T-helper 1 cell treated with Interleukin-12 subunit alpha and Interleukin-12 subunit beta and Interleukin-4 antibody, amounts not matched to agents 30 ng/mL and 1 ng/mL, for 36 hours (primary cell): Measurements from ENCODE around the gene FAM20B. TPM values are rescaled to one million over a fixed set of nuclear protein-coding genes. Genes with fewer than 3 reads are reported as not detected.

Experiments used
- intact Hi-C: fragments of 100-400 bp; cut with micrococcal nuclease; formaldehyde crosslinking; loops from one replicate; pipeline ENCODE4 v1.15.1; 2024
- total RNA-seq: library from RNA; stranded (reverse); gene quantifications from 2 replicates; pipeline ENCODE4 v1.2.3, GENCODE V29; 2022

FAM20B gene
- total RNA-seq, 1 donor from 2014 or later = 22.7 TPM

DNA sequence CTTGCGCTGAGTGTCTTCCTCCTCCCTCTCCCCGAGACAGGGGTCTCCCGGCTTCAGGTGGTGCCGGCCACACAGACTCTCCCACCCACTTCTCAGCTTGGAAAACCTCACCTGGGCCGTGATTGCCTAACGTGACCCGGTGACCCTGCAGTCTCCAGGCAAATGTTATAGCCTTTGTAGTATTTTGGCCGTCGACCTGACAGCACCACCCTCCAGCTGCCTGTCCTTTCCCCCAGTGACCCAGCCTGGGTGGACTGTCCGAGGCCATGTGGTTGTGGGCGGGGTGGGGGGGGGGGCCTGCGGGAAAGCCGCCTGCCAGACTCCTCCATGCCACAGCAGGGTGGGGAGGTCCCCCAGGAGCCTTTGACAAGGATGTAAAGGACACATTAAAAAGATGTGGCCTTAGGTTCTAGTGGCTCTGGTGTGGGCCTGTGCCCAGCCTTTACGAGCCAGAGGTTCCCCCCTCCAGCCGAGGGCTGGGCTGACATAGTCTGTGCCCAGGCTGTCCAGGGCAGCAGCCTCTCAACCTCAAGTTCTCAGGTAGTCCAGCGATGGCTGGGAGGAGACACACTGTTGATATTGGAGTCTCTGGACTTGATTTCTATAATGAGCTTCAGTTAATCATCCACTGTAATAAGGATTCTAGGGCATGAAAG, 64.3 kb downstream of the FAM20B start:
- intact Hi-C loops = no loop called here

DNA sequence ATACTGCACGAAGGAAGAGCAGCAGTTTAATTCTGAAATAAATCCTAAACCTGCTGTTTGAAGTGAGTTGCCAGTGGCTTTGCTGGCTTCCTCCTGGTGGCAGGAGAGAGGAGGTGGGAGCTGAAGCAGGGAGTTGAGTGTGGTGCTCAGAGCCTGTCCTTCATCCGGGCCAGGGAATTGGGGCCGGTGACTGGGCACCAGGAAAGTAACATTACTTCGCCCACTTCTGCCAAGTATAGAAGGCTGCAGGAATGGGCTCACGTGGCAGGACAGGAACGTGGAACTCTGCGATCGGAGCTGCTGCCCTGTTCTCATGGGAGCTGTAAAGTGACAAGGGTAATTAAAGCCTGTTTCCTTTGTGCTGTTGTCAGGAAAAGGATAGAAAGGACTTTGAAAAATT, 64.8 kb downstream of the FAM20B start:
- intact Hi-C loops = no loop called here

DNA sequence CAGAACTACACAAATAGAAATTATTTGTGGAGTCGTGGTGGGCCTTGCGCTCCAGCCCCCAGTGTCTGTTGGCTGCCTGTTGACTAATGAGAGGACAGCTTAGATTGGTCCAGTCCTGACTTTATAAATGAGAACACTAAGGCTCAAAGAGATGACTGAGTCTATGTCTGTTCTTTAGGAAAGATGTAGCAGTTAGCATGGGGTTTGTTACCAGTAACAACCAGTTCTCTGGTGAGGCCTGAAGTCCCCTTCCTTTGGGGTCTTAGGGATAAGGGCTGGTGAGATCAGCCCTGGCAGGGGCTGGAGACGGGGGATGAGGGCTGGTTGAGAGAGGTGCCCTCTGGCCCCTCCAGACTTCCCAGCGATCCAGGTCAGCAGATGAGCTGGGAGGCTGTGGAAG, 65.2 kb downstream of the FAM20B start:
- intact Hi-C loops = no loop called here

DNA sequence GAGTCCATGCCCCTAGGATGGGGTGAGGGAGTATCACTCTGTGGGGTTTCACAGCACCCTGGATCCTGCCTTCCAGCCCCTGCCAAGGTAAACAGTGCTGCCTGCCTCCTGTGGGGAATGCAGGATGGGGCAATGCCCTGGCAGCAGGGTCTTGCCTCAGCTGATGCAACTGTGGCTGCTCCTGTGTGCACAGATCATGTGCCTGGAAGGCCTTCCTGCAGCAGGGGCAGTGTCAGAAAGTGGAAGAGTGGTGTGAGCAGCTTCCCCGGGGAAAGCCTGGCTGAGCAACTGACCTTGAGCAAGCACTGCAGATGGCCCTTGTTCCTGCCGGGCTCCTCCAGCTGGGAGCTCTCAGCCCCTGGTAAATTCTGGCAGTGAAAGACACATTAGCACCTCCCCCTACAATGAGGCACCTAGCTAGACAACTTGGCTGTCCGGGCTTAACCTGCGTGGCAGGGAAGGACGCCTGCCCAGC, 66.0 kb downstream of the FAM20B start:
- intact Hi-C loops = no loop called here

DNA sequence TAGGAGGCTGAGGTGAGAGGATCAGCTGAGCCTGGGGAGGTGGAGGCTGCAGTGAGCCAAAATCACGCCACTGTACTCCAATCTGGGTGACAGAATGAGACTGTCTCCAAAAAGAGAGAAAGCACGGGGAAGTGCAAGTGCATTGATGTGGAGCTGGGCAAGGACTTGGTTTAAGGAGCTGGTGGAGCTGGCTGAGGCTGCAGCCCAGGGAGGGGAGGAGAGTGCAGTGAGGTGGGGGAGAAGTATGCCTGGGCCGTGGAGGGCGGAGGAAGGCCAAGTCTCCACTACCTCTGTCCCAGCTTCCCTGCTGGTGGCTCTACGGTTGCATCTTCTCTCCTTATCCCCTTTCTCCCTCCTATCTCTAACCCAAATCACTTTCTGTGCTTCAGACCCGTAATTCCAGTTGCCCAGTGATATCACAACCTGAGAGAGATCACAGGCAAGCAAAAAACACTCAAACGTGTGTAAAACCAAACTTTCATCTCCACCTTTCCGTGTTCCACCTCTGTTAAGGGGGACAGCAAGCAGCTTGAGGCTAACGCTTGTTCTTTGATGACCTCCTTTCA, 67.3 kb downstream of the FAM20B start:
- intact Hi-C loops = no loop called here

DNA sequence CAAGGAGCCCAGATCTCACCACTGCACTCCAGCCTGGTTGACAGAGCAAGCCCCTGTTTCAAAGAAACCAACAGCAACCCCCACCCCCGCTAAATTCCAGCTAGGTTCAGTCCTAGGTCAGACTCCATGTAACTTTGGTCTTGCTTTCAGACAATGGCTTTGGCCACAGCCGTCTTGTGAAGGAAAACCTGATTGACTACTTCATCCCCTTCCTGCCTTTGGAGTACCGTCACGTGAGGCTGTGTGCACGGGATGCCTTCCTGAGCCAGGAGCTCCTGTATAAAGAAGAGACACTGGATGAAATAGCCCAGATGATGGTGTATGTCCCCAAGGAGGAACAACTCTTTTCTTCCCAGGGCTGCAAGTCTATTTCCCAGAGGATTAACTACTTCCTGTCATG, 69.1 kb downstream of the FAM20B start:
- intact Hi-C loops = no loop called here

DNA sequence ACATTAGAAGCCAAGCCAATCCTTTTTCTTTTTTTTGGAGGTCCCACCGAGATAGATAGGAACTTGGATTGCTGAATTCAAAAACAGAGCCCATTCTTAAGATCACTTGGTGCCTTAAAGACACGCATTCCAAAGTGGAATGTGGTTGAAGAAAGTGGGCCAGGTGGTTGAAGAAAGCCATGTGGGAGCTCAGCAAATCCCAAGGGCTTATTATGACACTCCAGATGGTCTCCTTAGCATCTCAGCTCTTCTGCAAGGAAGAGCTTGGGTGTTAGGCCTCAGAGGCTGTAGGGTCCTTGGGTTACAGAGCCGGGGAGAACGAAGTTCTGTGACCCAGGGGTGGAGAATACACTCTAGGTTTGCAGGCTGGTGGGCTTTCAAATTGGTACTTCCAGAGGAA, 69.7 kb downstream of the FAM20B start:
- intact Hi-C loops = no loop called here

DNA sequence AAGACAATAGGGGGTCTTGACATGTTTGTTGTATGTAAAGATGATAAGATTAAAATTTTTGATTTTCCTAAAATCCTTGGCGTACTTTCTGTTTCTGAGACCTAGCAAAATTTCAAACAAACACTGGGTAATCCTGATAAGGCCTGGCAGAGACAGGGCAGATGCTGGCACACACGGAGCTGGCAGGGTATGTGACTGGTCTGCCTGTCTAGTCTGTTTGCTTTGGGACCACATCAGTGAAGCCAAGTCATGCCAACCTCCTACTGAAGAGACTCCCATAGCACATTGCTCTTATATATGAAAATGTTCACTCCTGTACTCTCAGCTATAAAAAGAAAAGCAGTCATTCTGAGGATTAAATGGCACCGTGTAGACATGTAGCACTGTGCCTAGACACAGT, 70.2 kb downstream of the FAM20B start:
- intact Hi-C loops = no loop called here

DNA sequence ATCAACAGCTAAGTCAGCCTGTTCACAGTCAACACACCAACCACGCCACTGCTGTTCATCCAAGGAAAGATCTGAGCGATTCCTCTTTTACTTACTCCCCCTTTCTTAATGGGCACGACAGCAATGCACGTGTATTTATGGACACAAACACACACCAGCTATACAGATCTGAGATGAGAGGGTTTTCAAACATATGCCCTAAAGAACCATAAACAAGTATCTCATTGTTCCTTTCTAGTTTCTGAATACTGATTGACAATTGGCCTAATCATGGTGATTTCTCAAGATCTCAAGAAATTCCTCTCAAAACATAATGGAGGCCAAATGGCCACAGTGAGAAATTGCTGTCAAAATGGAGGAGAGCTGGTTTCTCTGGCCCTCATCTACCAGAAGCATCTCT, 74.2 kb downstream of the FAM20B start:
- intact Hi-C loops = no loop called here

DNA sequence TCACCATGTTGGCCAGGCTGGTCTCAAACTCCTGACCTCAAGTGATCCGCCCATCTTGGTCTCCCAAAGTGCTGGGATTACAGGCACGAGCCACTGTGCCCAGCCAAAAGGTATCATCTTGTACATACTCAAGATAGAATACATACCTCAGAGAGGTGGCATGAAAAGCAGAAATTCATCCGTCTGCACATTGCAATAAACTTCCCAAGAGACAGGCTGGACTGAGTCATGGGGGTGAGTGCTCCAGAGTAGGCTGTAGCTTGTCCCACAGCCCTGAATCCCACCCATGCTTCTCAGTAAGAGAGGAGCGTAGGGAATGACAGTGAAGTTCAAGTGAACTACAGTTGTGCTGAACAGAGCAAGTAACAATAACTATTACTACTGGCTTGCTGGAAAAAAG, 75.9 kb downstream of the FAM20B start:
- intact Hi-C loops = no loop called here

DNA sequence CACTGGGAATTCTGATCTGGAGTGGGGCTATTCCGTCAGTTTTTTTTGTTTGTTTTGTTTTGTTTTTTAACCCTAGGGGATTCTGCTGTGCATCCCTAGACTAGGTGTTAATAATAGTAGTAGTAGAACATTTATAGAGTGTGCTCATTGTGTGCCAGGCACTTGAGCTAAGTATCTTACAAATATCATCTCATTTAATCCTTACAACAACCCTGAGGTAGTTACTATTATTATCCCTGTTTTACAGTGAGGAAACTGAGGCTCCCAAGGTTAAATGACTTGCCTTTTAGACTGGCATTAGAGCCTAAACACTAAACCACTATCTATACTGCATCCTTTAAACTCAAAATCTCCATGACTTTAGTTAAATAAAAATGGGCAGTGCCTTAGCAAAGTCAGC, 78.3 kb downstream of the FAM20B start:
- intact Hi-C loops = no loop called here

DNA sequence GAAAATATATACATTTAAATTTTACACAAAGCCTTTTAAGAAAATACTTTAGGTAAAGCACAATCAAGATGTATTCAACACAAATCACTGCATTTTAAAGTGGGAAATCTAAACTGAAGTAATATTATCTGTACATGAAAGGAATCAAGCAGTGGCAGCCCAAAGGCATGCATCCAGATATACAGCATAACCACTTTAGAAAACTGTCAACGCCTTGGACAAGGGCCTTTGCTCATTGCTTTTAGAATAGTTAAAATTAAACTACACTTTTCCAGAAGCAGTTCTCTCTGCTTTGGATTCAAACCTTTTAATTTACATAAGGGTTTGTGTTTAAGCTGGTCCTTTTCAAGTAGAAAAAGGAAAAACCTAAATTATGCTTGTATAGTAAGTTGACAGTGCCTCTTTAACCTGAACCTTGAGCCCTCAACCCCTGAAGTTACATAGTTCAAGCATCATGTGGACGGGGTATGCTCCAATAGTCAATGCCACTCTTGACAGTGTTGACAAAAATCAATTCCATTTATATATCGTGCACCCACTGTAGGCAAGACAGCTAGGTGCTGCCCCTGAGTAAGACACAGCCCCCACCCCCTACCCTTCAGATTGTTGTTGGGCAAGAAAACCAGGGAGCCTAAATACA, 79.0 kb downstream of the FAM20B start:
- intact Hi-C loops = no loop called here

DNA sequence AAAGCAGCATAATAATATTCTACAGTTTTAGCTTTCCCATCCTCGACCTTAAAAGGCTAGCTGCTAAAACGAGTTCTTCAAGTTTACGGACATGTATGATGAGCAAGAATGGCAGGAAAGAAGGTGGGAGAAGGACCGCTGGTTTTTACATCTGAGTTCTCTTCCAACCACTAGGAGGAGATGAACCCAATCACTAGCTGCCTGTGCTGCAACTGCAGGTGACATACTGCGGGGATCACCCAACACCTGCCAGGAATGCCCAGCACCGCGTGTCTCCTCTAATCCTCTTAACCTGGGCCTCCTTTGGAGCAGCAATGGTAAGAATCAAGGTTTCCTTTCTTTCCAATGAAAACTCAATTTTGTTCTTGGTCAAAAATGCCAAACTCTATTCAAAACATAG, 79.7 kb downstream of the FAM20B start:
- intact Hi-C loops = no loop called here

DNA sequence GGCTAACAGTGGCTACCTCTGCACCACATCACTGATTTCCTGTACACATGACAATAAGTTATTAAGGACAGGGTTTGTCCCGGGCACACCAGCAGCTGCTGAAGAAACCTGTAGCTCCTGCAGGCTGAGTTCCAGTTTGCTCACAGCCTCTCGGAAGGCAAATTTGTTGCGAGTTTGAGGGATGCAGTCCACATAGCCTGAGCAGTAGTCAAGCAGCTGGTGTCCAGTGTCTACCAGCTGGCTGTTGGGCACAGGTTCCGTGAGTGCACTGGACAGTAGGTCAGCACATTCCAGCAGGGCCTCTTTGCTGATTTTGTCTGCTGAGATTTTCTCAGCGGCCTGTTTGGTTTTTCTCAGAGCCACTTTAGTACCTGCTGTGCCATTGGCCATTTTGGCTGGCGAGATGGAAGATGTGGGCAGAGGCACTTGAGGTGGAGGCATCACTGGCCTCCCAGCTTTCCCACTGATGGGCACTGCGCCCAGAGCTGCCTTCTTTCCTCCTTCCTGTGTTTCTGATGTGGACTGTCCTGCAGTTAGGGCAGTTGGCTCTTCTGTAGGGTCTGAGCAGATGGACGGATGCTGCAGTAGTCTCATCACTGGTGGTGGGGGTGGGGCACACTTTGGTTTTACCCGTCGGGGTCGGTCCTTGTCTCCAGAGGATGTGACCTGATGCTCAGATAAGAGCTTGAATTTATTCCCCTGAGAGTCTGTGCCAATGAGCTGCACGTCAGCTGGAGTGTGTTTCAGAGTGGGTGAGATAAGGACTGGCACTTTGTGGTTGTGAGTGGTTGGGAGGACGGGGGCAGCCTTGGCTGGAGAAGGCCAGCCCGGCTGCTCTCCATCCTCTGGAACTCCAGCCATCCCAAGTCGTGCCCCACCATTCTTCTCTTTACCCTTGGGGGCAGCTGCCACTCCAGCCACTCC, 82.3 kb downstream of the FAM20B start:
- intact Hi-C loops = no loop called here

DNA sequence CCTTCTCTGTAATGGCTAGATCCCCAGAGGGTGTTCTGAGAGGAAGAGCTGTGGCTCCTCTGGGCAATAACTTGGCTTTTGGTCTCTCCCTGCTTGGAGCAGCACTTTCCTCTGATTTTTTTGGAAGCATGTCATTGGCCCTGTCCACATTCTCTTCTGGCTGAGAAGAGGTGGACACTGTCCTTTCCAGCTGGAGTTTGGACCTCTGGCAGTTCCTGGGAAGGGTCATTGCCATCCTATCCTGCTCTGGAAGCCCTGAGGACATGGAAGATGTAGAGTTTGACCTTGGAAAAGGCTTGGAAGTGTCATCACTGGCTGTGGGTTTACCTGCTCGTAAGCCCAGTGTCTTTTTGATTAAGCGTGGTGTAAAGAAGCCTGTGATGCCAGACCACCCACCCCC, 83.0 kb downstream of the FAM20B start:
- intact Hi-C loops = no loop called here

DNA sequence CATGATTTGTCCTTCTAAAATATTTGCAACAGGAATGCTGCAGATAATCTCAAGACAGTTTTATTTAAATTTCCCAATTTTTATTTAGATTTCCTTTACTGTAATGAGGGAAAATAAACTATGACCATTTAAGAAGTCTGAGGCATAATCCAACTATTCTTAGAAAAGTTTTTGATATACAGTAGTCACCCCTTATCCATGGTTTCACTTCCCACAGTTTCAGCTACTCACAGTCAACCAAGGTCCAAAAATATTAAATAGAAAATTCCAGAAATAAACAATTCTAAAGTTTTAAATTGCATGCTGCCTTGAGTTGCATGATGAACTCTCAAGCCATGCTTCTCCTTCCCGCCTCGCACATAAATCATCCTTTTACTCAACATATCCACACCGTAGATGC, 89.5 kb downstream of the FAM20B start:
- intact Hi-C loops = no loop called here

DNA sequence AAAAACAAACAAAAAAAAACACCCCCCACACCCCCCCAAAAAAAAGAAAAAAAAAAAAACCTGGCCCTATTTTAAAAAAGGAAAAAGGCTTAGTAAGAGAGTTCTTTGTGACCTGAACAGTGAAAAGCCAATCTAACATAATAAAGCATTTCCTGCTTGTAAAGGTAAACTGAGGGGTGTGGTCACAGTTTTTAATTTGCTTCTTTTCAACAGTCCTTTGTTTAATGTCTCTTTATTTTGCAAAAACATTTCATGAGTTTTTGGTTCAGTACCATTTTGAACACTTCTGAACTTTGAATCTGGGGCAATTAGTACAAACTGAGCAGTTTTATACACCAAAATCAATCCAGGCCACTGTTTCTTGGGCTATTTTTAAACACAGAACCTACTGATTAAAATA, 93.8 kb downstream of the FAM20B start:
- intact Hi-C loops = no loop called here

DNA sequence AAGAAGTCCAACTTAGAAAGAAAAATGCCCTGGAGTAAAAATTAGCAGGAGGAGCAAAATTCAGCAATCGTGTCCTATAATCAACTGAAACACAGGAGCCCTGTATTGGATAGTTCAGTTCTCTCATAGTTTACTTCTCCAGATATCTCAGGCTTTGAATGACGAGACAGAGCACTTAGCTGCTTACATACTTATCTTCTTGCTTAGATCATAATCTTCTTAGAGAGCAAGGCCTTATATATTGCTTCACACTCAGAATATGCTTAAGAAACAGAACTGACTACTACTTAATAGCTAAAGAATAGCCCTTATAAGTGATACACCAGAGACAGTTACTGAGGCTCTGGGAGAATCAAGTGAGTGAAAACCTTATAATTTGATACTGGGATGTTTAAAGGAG, 95.0 kb downstream of the FAM20B start:
- intact Hi-C loops = loop anchor here (1.0 to 2.0 kb wide), 6 partner anchors 9 to 249 kb away; partner anchors contain the start of gene ABL2

DNA sequence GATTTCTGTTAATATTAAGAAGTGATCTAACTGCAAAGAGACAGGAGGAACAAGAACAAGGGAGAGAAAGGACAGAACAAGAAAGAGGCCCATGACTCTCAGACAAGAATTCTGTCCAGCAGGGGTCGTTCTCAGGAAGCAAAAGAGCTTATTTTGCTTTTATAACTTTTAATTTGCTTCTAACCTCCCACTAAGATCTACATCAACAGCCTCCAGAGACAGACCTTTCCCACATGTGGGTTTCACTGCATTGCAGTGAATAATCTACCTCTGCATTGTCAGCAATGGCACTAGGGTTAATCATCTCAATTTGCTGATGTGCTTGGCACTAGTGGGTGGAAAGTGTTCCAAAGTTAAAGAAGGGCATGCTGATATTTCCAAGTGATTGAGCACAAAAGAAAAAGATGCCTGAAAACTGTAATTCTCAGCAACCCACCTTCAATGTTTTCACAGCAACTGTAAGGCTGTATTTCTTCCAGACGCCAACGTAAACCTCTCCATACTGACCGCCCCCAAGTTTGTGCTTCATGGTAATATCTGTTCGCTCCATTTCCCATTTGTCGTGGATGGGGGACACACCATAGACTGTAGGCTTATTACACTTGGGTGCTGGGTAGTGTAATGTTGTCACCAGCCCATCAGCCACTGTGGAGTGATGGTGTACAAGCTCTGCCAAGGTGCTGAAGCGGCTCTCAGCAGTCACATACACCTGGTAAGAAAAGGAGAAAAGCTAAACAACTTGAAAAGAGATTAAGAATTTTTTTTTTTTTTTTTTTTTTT, 95.7 kb downstream of the FAM20B start:
- intact Hi-C loops = loop anchor here (1.0 to 2.0 kb wide), 6 partner anchors 8 to 248 kb away; partner anchors contain the start of gene ABL2

DNA sequence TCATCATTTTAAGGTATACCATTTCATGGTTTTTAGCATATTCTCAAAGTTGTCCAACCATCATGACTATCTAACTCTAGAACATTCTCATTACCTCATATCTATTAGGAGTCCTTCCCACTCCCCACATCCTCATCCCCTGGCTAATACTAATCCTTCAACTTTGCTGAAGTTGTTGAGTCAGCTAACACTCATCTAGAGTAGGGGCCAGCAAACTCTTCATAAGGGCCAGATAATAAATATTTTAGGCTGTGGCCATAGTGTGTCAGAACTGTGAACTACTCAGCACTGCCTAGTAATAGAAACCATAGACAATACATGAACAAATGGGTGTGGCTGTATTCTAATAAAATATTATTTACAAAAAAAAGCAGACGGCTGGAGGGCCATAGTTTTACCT, 99.2 kb downstream of the FAM20B start:
- intact Hi-C loops = loop anchor here (5.0 kb wide), 1 partner anchor 398 kb away; the partner anchor contains the start of gene RALGPS2
